H9 (cell line): Measurements from ENCODE around the gene FGF3. TPM values are rescaled to one million over a fixed set of nuclear protein-coding genes. Genes with fewer than 3 reads are reported as not detected.

ENCODE experiments used
- DNase-seq: peaks from one replicate; pipeline ENCODE4 v3.0.0-alpha.2; 2017
- H2AFZ ChIP-seq: one replicate; pipeline ENCODE4 v1.6.1; 2013; ENCODE audit warnings: mild to moderate bottlenecking, low read length, control low read depth, moderate library complexity
- H2AK5ac ChIP-seq: 2 replicates; pipeline ENCODE4 v1.6.1; 2013; ENCODE audit warnings: low read length, control low read depth, mixed read lengths; ENCODE audit not compliant: insufficient read length
- H2BK120ac ChIP-seq: one replicate; pipeline ENCODE4 v1.6.1; 2013; ENCODE audit warnings: low read depth, mild to moderate bottlenecking, low read length, control low read depth, inconsistent platforms; ENCODE audit not compliant: poor library complexity, severe bottlenecking
- H2BK12ac ChIP-seq: 2 replicates; pipeline ENCODE4 v1.6.1; 2013; ENCODE audit warnings: low read length, control low read depth, mixed read lengths, low read depth; ENCODE audit not compliant: insufficient read length
- H2BK15ac ChIP-seq: 2 replicates; pipeline ENCODE4 v1.6.1; 2013; ENCODE audit warnings: low read depth, low read length, control low read depth
- H2BK20ac ChIP-seq: one replicate; pipeline ENCODE4 v1.6.1; 2013; ENCODE audit warnings: low read depth, mild to moderate bottlenecking, low read length, control low read depth, inconsistent platforms; ENCODE audit not compliant: poor library complexity, severe bottlenecking
- H2BK5ac ChIP-seq: 2 replicates; pipeline ENCODE4 v1.6.1; 2013; ENCODE audit warnings: low read length, control low read depth, mixed read lengths; ENCODE audit not compliant: insufficient read length
- H3K14ac ChIP-seq: 2 replicates; pipeline ENCODE4 v1.6.1; 2013; ENCODE audit warnings: low read length, control low read depth; ENCODE audit not compliant: insufficient read depth
- H3K18ac ChIP-seq: 2 replicates; pipeline ENCODE4 v1.6.1; 2013; ENCODE audit warnings: low read depth, mild to moderate bottlenecking, mixed read lengths, low read length, control low read depth; ENCODE audit not compliant: insufficient read length
- H3K23ac ChIP-seq: 2 replicates; pipeline ENCODE4 v1.6.1; 2013; ENCODE audit warnings: low read length, control low read depth, mixed read lengths, low read depth; ENCODE audit not compliant: insufficient read length
- H3K23me2 ChIP-seq: 2 replicates; pipeline ENCODE4 v1.6.1; 2013; ENCODE audit warnings: low read depth, mild to moderate bottlenecking, mixed read lengths, low read length, control low read depth; ENCODE audit not compliant: insufficient read length, poor library complexity, severe bottlenecking
- H3K27ac ChIP-seq: 2 replicates; pipeline ENCODE4 v1.5.1; 2013; ENCODE audit warnings: low read length, control low read depth, mixed read lengths, low read depth; ENCODE audit not compliant: insufficient read length
- H3K27me3 ChIP-seq: 2 replicates; pipeline ENCODE4 v1.6.1; 2013; ENCODE audit warnings: low read length, control low read depth, inconsistent platforms; ENCODE audit not compliant: insufficient read depth
- H3K4ac ChIP-seq: 2 replicates; pipeline ENCODE4 v1.6.1; 2013; ENCODE audit warnings: low read depth, mild to moderate bottlenecking, control low read depth, inconsistent platforms, low read length, moderate library complexity
- H3K4me1 ChIP-seq: 2 replicates; pipeline ENCODE4 v1.6.1; 2013; ENCODE audit warnings: low read length, control low read depth, inconsistent platforms; ENCODE audit not compliant: insufficient read depth
- H3K4me2 ChIP-seq: 2 replicates; pipeline ENCODE4 v1.6.1; 2013; ENCODE audit warnings: low read length, control low read depth, mixed read lengths; ENCODE audit not compliant: insufficient read length, insufficient read depth
- H3K56ac ChIP-seq: 2 replicates; pipeline ENCODE4 v1.6.1; 2013; ENCODE audit warnings: low read depth, mild to moderate bottlenecking, mixed read lengths, low read length, control low read depth; ENCODE audit not compliant: insufficient read length
- H3K79me1 ChIP-seq: 2 replicates; pipeline ENCODE4 v1.6.1; 2013; ENCODE audit warnings: low read depth, mild to moderate bottlenecking, moderate library complexity, low read length, control low read depth, inconsistent platforms; ENCODE audit not compliant: insufficient read depth, poor library complexity, severe bottlenecking
- H3K79me2 ChIP-seq: 2 replicates; pipeline ENCODE4 v1.6.1; 2013; ENCODE audit warnings: low read length, control low read depth, inconsistent platforms; ENCODE audit not compliant: insufficient read depth
- H3K9ac ChIP-seq: 2 replicates; pipeline ENCODE4 v1.6.1; 2013; ENCODE audit warnings: low read length, control low read depth, mixed read lengths; ENCODE audit not compliant: insufficient read length; ENCODE audit errors: extremely low read depth
- H3K9me3 ChIP-seq: one replicate; pipeline ENCODE4 v1.6.1; 2013; ENCODE audit warnings: low read depth, low read length, inconsistent platforms; ENCODE audit not compliant: control insufficient read depth
- H3T11ph ChIP-seq: one replicate; pipeline ENCODE4 v1.6.1; 2013; ENCODE audit warnings: mild to moderate bottlenecking, low read length, control low read depth, inconsistent platforms
- H4K20me1 ChIP-seq: one replicate; pipeline ENCODE4 v1.6.1; 2013; ENCODE audit not compliant: control insufficient read depth, insufficient read length, insufficient read depth
- H4K5ac ChIP-seq: 2 replicates; pipeline ENCODE4 v1.6.1; 2013; ENCODE audit warnings: low read depth, mild to moderate bottlenecking, mixed read lengths, low read length, control low read depth; ENCODE audit not compliant: insufficient read length
- H4K8ac ChIP-seq: replicated peaks from 2 replicates; pipeline ENCODE4 v1.6.1; 2013; ENCODE audit warnings: low read length, control low read depth, mixed read lengths, low read depth; ENCODE audit not compliant: insufficient read length
- H4K91ac ChIP-seq: 2 replicates; pipeline ENCODE4 v1.6.1; 2013; ENCODE audit warnings: low read depth, mild to moderate bottlenecking, moderate library complexity, mixed read lengths, low read length, control low read depth; ENCODE audit not compliant: insufficient read length
- H3K27ac Mint-ChIP-seq, 3 experiments: 2 replicates in 2 of 3; 3 replicates in 1 of 3; pipeline ENCODE4 v1.8.0; 2020 to 2021; ENCODE audit warnings: mixed read lengths in 3 of 3, mild to moderate bottlenecking in 1 of 3, moderate library complexity in 1 of 3
- H3K27me3 Mint-ChIP-seq: 2 replicates; pipeline ENCODE4 v1.8.0; 2021; ENCODE audit warnings: low read depth, mild to moderate bottlenecking, moderate library complexity, mixed read lengths
- H3K36me3 Mint-ChIP-seq, 3 experiments: 2 replicates in 2 of 3; 3 replicates in 1 of 3; pipeline ENCODE4 v1.8.0; 2020 to 2021; ENCODE audit warnings: low read depth in 3 of 3, mixed read lengths in 3 of 3; ENCODE audit not compliant: insufficient read depth in 1 of 3
- H3K4me1 Mint-ChIP-seq, 2 experiments: 2 replicates each; pipeline ENCODE4 v1.8.0; 2020; ENCODE audit warnings: mixed read lengths in 2 of 2
- H3K4me3 Mint-ChIP-seq, 2 experiments: 2 replicates in 1 of 2; 3 replicates in 1 of 2; pipeline ENCODE4 v1.8.0; 2020 to 2021; ENCODE audit warnings: mild to moderate bottlenecking in 2 of 2, mixed read lengths in 2 of 2, moderate library complexity in 1 of 2
- H3K9me3 Mint-ChIP-seq, 2 experiments: 2 replicates in 1 of 2; 3 replicates in 1 of 2; pipeline ENCODE4 v1.8.0; 2020; ENCODE audit warnings: mild to moderate bottlenecking in 2 of 2, mixed read lengths in 2 of 2, moderate library complexity in 1 of 2
- WGBS: extraction: QIAGEN DNeasy Blood & Tissue Kit; methylation state at CpG from one replicate; pipeline ENCODE4 v1.1.7; 2013; ENCODE audit warnings: missing lambda C conversion rate, low lambda C conversion rate, mixed read lengths; ENCODE audit not compliant: insufficient read length; ENCODE audit errors: extremely low coverage; 5-methylcytosine and 5-hydroxymethylcytosine counted together
- total RNA-seq: library from RNA; stranded (reverse); gene quantifications from 2 replicates; pipeline ENCODE4 v1.2.1, GENCODE V29; 2021
- TF ChIP-seq, protein P1 (sequence below): fragments of 200-600 bp; sonication (generic); conservative IDR thresholded peaks from 3 replicates; pipeline ENCODE4 v1.8.0; 2021; ENCODE audit warnings: antibody characterized with exemption, mild to moderate bottlenecking

FGF3 gene
- total RNA-seq, 1 experiment from 2014 or later = not detected

DNA sequence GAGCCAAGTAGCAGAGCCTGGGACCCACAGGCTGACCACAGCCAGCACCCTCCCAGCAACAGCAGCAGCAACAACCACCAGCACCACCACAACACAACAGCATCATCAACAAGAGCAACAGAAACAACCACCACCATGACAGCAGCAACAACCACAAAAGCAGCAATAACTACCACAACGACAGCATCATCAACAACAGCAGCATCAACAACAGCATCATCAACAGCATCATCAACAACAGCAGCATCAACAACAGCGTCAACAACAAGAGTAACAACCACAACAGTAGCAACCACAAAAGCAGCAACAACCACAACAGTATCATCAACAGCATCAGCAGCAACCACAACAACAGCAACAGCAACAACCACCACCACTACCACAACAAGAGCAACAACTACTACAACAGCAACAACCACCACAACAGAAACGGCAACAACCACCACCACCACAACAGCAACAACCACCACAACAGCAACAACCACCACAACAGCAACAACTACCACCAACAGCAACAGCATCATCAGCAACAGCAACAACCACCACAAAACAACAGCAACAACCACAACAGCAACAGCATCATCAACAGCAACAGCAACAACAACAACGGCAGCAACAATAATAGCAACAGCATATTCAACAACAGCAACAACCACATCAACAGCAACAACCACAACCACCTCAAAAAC, 22.1 kb upstream of the FGF3 start:
- H2BK5ac ChIP-seq = no peak overlapping the region
- H3K14ac ChIP-seq = peak overlapping the region; percentile 10; the same call in 1 of the 2 replicates
- DNase-seq = peak; percentile 19
- no peak overlapping the region for H2AFZ ChIP-seq
- peak overlapping the region; percentile 54 for H3K18ac ChIP-seq
- H2BK120ac ChIP-seq = no peak overlapping the region
- no peak overlapping the region for H2AK5ac ChIP-seq
- H3K23me2 ChIP-seq = no peaks in the 10 kb centered on the region
- H2BK12ac ChIP-seq = no peak overlapping the region
- H3K56ac ChIP-seq = no peak overlapping the region
- no peak overlapping the region for H3T11ph ChIP-seq
- H4K5ac ChIP-seq = no peak overlapping the region
- no peaks in the 10 kb centered on the region for H3K9me3 ChIP-seq
- TF ChIP-seq, protein P1, sequence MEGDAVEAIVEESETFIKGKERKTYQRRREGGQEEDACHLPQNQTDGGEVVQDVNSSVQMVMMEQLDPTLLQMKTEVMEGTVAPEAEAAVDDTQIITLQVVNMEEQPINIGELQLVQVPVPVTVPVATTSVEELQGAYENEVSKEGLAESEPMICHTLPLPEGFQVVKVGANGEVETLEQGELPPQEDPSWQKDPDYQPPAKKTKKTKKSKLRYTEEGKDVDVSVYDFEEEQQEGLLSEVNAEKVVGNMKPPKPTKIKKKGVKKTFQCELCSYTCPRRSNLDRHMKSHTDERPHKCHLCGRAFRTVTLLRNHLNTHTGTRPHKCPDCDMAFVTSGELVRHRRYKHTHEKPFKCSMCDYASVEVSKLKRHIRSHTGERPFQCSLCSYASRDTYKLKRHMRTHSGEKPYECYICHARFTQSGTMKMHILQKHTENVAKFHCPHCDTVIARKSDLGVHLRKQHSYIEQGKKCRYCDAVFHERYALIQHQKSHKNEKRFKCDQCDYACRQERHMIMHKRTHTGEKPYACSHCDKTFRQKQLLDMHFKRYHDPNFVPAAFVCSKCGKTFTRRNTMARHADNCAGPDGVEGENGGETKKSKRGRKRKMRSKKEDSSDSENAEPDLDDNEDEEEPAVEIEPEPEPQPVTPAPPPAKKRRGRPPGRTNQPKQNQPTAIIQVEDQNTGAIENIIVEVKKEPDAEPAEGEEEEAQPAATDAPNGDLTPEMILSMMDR = no peak
- H3K4me3 Mint-ChIP-seq = no peak overlapping the region
- H3K4me1 Mint-ChIP-seq = peaks cover 2 to 8% of the 10 kb centered on the region in 2 experiments; a peak in 2 of 4 replicates
- H3K27me3 Mint-ChIP-seq = peaks cover 27% of the 10 kb centered on the region
- H4K8ac ChIP-seq = no peak overlapping the region
- H3K79me2 ChIP-seq = no peaks in the 10 kb centered on the region
- H3K23ac ChIP-seq = no peak overlapping the region
- no peaks in the 10 kb centered on the region for H3K36me3 Mint-ChIP-seq
- H3K4ac ChIP-seq = no peak overlapping the region
- H3K9ac ChIP-seq = no peak overlapping the region
- H3K4me1 ChIP-seq = no peaks in the 10 kb centered on the region; the same call in 1 of the 2 replicates
- H3K9me3 Mint-ChIP-seq = peaks cover 0 to 7% of the 10 kb centered on the region in 2 experiments; a peak in 3 of 5 replicates
- H3K27ac ChIP-seq = no peak overlapping the region
- H3K27ac Mint-ChIP-seq = no peak overlapping the region; a peak in 1 of 7 replicates
- no peaks in the 10 kb centered on the region for H3K27me3 ChIP-seq
- H2BK20ac ChIP-seq = no peak overlapping the region
- H3K79me1 ChIP-seq = no peaks in the 10 kb centered on the region
- no peak overlapping the region for H2BK15ac ChIP-seq
- H4K20me1 ChIP-seq = no peaks in the 10 kb centered on the region
- WGBS = no CpG with 5 or more reads among the region's 4 CpGs
- no peak overlapping the region for H3K4me2 ChIP-seq
- H4K91ac ChIP-seq = no peak overlapping the region
